Ovary (tissue), 9 donors: Measurements from ENCODE around the gene DTYMK. TPM values are rescaled to one million over a fixed set of nuclear protein-coding genes. Genes with fewer than 3 reads are reported as not detected.

Experiments used
- DNase-seq, 5 donors: peaks; one replicate each; pipeline ENCODE4 v3.0.0-alpha.2; 2019 to 2020
- H3K27ac ChIP-seq, 2 donors: fragments of 200-600 bp; one replicate each; pipeline versions ENCODE4 v1.5.1 to v1.8.0; 2019 to 2022
- H3K27me3 ChIP-seq: fragments of 200-600 bp; one replicate; pipeline ENCODE4 v1.8.0; 2022
- H3K36me3 ChIP-seq: fragments of 200-600 bp; sonication (generic); one replicate; pipeline ENCODE4 v1.5.1; 2019
- H3K4me1 ChIP-seq: one replicate; pipeline ENCODE4 v1.8.1; 2013; ENCODE audit warnings: mild to moderate bottlenecking, moderate library complexity; ENCODE audit not compliant: insufficient read depth
- H3K4me3 ChIP-seq: fragments of 200-600 bp; sonication (generic); one replicate; pipeline ENCODE4 v1.5.1; 2017
- H3K9me3 ChIP-seq, 2 donors: fragments of 200-600 bp in 1 of 2; sonication (generic) in 1 of 2; one replicate each; pipeline versions ENCODE4 v1.5.1 to v1.8.1; 2013 to 2019; ENCODE audit warnings: mild to moderate bottlenecking in 1 of 2, moderate library complexity in 1 of 2
- EP300 ChIP-seq: sonication (generic); formaldehyde crosslinking; IDR thresholded peaks from one replicate; pipeline ENCODE4 v1.6.1; 2017; ENCODE audit warnings: antibody characterized with exemption
- POLR2A ChIP-seq: fragments of 450-650 bp; IDR thresholded peaks from one replicate; pipeline ENCODE4 v1.6.1; 2017; ENCODE audit warnings: antibody characterized with exemption, mild to moderate bottlenecking, moderate library complexity
- WGBS, 3 donors: extraction: QIAGEN DNeasy Blood & Tissue Kit in 1 of 3; methylation state at CpG; one replicate each; pipeline versions ENCODE4 v1.1.5 to v1.1.7; 2013 to 2017; 5-methylcytosine and 5-hydroxymethylcytosine counted together
- intact Hi-C, 4 donors: fragments of 100-400 bp; cut with DNase I; formaldehyde crosslinking; loops; one replicate each; pipeline versions ENCODE4 v1.11.0 to v1.15.1; 2022 to 2023
- polyA plus RNA-seq, 2 donors: library from polyadenylated mRNA; stranded (reverse); fragments of 200-250 nt in 1 of 2; fragments of 350-450 nt in 1 of 2; fragmentation: Illumina TruSeq in 1 of 2; extraction: RNeasy Lipid Tissue Mini Kit (QIAGEN cat#74804) in 1 of 2; gene quantifications; one replicate each; pipeline ENCODE4 v1.2.3, GENCODE V29; 2013 to 2014
- total RNA-seq, 7 donors: library from RNA; depleted of rRNA in 2 of 7; stranded (reverse); fragments of >200 nt in 2 of 7; fragmentation: NEBNext Ultra II Directional in 3 of 7; extraction: Animal tissue kit (Norgen Biotek cat#: 25700) in 3 of 7; gene quantifications; one replicate each; pipeline versions ENCODE4 v1.1.0 to v1.2.4, GENCODE V29; 2016 to 2023
- TF ChIP-seq, protein P1 (sequence below), 3 donors: fragments of 450-650 bp in 2 of 3; fragments of 200-600 bp in 1 of 3; IDR thresholded peaks; one replicate each; pipeline versions ENCODE4 v1.5.1 to v1.8.0; 2016 to 2022; ENCODE audit warnings: antibody characterized with exemption in 3 of 3, mild to moderate bottlenecking in 1 of 3
- donor health status: DM: no; HTN: no; CAD: no; lungs with moderate emphysema.
- donor health status: DM: no; HTN: no; CAD: no.
- donor health status: Bipolar disorder and iron deficiency.
- donor health status: DM: yes; HTN: yes; CAD: no.
- donor health status: DM: no; HTN: no; CAD: no.
- donor health status: DM: yes; HTN: yes; CAD: no.

The DTYMK gene
- total and polyA plus RNA-seq, 9 donors, result 3.7 to 17.9 (median 12.5) TPM

DNA sequence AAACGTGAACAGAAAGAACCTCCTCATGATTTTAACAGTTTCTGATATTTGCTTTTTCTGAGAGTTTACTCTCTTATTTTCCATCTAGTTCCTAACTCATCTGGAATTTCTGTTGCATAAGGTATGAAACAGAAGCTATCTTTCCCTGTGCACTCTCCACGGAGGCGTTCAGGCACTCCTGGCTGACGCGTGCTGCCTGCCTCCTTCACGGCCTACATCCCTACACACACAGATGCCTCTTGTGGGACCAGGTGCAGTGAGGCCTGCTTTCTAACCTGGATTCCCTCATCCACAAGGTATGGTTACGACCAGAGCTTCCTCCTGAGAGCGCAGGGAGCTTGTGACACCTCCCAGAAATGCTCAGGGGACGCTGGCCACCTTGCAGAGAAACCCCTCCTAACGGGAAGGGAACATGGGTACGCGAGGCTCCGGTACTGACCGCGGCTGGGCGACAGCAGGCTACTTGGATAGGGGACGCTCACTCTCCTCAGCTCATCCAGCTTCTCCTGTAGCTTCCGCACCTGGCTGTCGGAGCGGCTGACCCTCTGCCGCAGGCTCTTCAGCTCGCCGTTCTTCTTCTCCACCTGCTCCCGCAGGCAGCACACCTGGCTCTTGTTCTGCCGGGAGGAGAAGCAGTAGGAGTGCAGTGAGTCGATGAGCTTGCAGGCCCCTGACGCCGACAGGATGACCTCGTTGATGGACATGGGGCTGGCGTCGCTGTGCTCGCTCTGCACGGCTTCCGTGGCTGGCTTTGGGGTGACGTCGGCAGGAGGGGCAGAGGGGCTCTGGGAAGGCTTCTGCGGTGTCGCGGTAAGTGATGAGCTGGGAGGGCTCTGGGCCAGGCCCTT lies 53.9 kb downstream of the DTYMK start:
- no peak overlapping the region for H3K27ac ChIP-seq
- no peaks in the 10 kb centered on the region for H3K9me3 ChIP-seq
- 92 to 93% (median 92%) methylated on average over 39 of the region's 39 CpGs for WGBS, 3 donors
- intact Hi-C loops, result no loop called here
- DNase-seq, result no peak
- no peak overlapping the region for H3K4me3 ChIP-seq
- H3K4me1 ChIP-seq, result peaks cover 4% of the 10 kb centered on the region
- TF ChIP-seq EP300, result no peak
- TF ChIP-seq, protein P1, sequence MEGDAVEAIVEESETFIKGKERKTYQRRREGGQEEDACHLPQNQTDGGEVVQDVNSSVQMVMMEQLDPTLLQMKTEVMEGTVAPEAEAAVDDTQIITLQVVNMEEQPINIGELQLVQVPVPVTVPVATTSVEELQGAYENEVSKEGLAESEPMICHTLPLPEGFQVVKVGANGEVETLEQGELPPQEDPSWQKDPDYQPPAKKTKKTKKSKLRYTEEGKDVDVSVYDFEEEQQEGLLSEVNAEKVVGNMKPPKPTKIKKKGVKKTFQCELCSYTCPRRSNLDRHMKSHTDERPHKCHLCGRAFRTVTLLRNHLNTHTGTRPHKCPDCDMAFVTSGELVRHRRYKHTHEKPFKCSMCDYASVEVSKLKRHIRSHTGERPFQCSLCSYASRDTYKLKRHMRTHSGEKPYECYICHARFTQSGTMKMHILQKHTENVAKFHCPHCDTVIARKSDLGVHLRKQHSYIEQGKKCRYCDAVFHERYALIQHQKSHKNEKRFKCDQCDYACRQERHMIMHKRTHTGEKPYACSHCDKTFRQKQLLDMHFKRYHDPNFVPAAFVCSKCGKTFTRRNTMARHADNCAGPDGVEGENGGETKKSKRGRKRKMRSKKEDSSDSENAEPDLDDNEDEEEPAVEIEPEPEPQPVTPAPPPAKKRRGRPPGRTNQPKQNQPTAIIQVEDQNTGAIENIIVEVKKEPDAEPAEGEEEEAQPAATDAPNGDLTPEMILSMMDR (IDR thresholded peaks at IDR 0.05), result no peak
- no peak for TF ChIP-seq POLR2A
- no peaks in the 10 kb centered on the region for H3K36me3 ChIP-seq
- H3K27me3 ChIP-seq, result no peaks in the 10 kb centered on the region

DNA sequence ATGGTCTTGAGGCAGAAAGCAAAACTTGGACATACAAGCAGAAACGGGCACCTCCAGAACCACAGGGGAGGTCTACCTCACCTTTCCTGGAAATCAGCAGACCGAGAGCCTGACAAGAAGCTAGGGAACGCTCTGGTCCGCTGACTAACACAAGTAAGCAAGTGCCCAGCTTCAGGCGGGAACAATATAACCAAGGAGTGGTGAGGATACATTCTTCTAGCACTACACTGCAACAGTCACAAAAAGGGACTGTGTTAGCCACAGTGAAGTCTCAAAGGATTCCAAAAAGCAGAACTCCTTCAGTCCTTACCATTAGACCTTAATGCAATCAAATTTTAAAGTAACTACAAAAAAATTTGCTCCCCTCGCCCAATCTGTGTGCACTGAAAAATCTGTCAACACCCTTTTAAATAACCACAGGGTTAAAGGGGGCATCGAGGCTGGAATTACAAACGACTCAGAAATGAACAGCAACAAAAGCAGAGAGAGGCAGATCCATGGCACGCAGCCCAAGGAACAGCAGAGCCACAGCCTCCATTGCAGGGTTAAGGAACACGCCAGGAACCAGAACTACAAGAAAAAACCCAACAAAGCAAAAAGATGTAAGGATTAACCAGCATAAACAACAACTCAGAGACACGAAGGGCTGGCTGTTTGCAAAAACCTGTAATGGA lies 56.7 kb downstream of the DTYMK start:
- no peaks in the 10 kb centered on the region for H3K27me3 ChIP-seq
- H3K4me3 ChIP-seq, result no peak overlapping the region
- H3K4me1 ChIP-seq, result peaks cover 1% of the 10 kb centered on the region
- no peak for DNase-seq
- TF ChIP-seq, protein P1 (IDR thresholded peaks at IDR 0.05), result no peak
- TF ChIP-seq POLR2A (no peak), EP300 (no peak)
- 61 to 71% (median 61%) methylated on average over 11 of the region's 11 CpGs for WGBS, 3 donors
- no peaks in the 10 kb centered on the region for H3K9me3 ChIP-seq
- intact Hi-C loops, result no loop called here
- no peaks in the 10 kb centered on the region for H3K36me3 ChIP-seq
- H3K27ac ChIP-seq, result no peak overlapping the region

DNA sequence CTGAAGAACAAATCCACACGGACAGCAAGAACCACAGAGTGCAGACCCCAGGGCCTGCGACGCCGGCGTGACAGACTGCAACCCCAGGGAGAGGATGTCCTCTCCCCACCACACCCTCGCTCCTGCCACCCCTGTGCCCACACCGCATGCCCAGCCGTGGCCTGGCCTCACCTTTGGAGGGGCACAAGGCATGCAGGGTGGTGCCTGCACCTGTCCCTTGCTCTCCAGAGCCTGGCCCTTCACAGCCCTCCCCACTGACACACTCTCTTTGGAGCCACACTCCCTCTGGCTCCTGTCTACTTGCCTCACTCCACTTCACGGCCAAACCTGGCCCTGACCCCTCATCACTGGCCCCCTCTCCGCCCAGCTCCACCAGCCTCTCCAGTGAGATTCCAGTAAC lies 58.9 kb downstream of the DTYMK start:
- Histone ChIP-seq H3K27me3 (no peaks in the 10 kb centered on the region), H3K27ac (no peak overlapping the region), H3K36me3 (no peaks in the 10 kb centered on the region), H3K4me1 (peaks cover 1% of the 10 kb centered on the region), H3K4me3 (no peak overlapping the region), H3K9me3 (no peaks in the 10 kb centered on the region)
- intact Hi-C loops, result no loop called here
- no peak for TF ChIP-seq EP300
- TF ChIP-seq, protein P1 (IDR thresholded peaks at IDR 0.05), result no peak
- no peak for TF ChIP-seq POLR2A
- no peak for DNase-seq
- 89 to 92% (median 89%) methylated on average over 10 of the region's 10 CpGs for WGBS, 3 donors

Other genes starting within 250 kb of the DTYMK start
- 100 to 1,000 TPM in 5 of 7 donors, 10 to 100 TPM in 2; 96.8 to 150 (median 108) TPM for gene STK25, start 178.2 kb downstream of the DTYMK start, total RNA-seq
- gene STK25, start 178.2 kb downstream of the DTYMK start, polyA plus RNA-seq, result 100 to 1,000 TPM in 1 of 2 donors, 10 to 100 TPM in 1; 71.1 to 142 TPM
- 10 to 100 TPM in 6 of 7 donors, 1 to 10 TPM in 1; 9.6 to 20.6 (median 13.5) TPM for gene BOK, start 128.1 kb downstream of the DTYMK start, total RNA-seq
- gene BOK, start 128.1 kb downstream of the DTYMK start, polyA plus RNA-seq, result 10 to 100 TPM in 1 of 2 donors, 1 to 10 TPM in 1; 4.8 to 19.2 TPM
- 10 to 100 TPM; 26.2 to 54.7 (median 40.3) TPM for gene THAP4, start 49.7 kb downstream of the DTYMK start, total RNA-seq
- gene THAP4, start 49.7 kb downstream of the DTYMK start, polyA plus RNA-seq, result 10 to 100 TPM; 12.1 to 42.0 TPM
- 10 to 100 TPM; 37.1 to 70.4 (median 56.3) TPM for gene ATG4B, start 49.1 kb downstream of the DTYMK start, total RNA-seq
- 10 to 100 TPM; 41.0 to 49.5 TPM for gene ATG4B, start 49.1 kb downstream of the DTYMK start, polyA plus RNA-seq
- gene ING5, start 15.2 kb upstream of the DTYMK start, total RNA-seq, result 10 to 100 TPM; 24.9 to 57.1 (median 39.9) TPM
- gene ING5, start 15.2 kb upstream of the DTYMK start, polyA plus RNA-seq, result 10 to 100 TPM; 27.1 to 39.5 TPM
- gene D2HGDH, start 47.8 kb upstream of the DTYMK start, total RNA-seq, result 10 to 100 TPM; 17.1 to 35.1 (median 26.3) TPM
- 10 to 100 TPM in 1 of 2 donors, under 1 TPM in 1; 0.63 to 24.6 TPM for gene D2HGDH, start 47.8 kb upstream of the DTYMK start, polyA plus RNA-seq
- 1 to 10 TPM in 1 of 7 donors, under 1 TPM in 4, not detected in 2; 0.27 to 4.3 (median 0.64) TPM for gene GAL3ST2, start 90.0 kb upstream of the DTYMK start, total RNA-seq
- under 1 TPM in 1 of 2 donors, not detected in 1; 0.05 TPM for gene GAL3ST2, start 90.0 kb upstream of the DTYMK start, polyA plus RNA-seq
- gene NEU4, start 122.4 kb upstream of the DTYMK start, total RNA-seq, result 1 to 10 TPM in 3 of 7 donors, under 1 TPM in 3, not detected in 1; 0.68 to 7.2 (median 0.96) TPM
- under 1 TPM in 1 of 2 donors, not detected in 1; 0.23 TPM for gene NEU4, start 122.4 kb upstream of the DTYMK start, polyA plus RNA-seq
- gene PDCD1, start 172.1 kb upstream of the DTYMK start, total RNA-seq, result under 1 TPM in 6 of 7 donors, not detected in 1; 0.13 to 0.57 (median 0.29) TPM
- under 1 TPM in 1 of 2 donors, not detected in 1; 0.17 TPM for gene PDCD1, start 172.1 kb upstream of the DTYMK start, polyA plus RNA-seq
- under 1 TPM in 1 of 7 donors, not detected in 6; 0.10 TPM for gene RTP5, start 182.9 kb upstream of the DTYMK start, total RNA-seq
- not detected for gene RTP5, start 182.9 kb upstream of the DTYMK start, polyA plus RNA-seq